ACC112 (cell line): ENCODE results near the gene BTG2.
A peak's percentile ranks its signal among the peaks of the same experiment; 100 is the strongest.
"Not testable (repeated sequence)": the region's sequence is repeated elsewhere in the genome, so short reads cannot be mapped to it uniquely, and the experiment has no call there.

Experiments
- H2AFZ ChIP-seq: fragments of 200-600 bp; sonication (generic); one replicate; pipeline ENCODE4 v1.6.0; 2017; ENCODE audit warnings: antibody characterized with exemption, low read length; ENCODE audit not compliant: unreplicated experiment
- H3K27ac ChIP-seq: fragments of 200-600 bp; sonication (generic); 2 replicates; pipeline ENCODE4 v1.5.1; 2014; ENCODE audit warnings: low read depth, mild to moderate bottlenecking, antibody characterized with exemption, low read length, moderate library complexity
- H3K27me3 ChIP-seq: fragments of 200-600 bp; sonication (generic); 2 replicates; pipeline ENCODE4 v1.6.1; 2014; ENCODE audit warnings: mild to moderate bottlenecking, antibody characterized with exemption, low read length, moderate library complexity, mixed read lengths; ENCODE audit not compliant: insufficient read depth
- H3K36me3 ChIP-seq: fragments of 200-600 bp; sonication (generic); 2 replicates; pipeline ENCODE4 v1.6.1; 2016; ENCODE audit warnings: mild to moderate bottlenecking, antibody characterized with exemption, low read length, moderate library complexity, mixed read lengths; ENCODE audit not compliant: insufficient read depth
- H3K4me1 ChIP-seq: fragments of 200-600 bp; sonication (generic); one replicate; pipeline ENCODE4 v1.6.1; 2016; ENCODE audit warnings: low read length, mixed read lengths; ENCODE audit not compliant: insufficient read depth, unreplicated experiment, control insufficient read depth
- H3K4me3 ChIP-seq: fragments of 200-600 bp; sonication (generic); 2 replicates; pipeline ENCODE4 v1.5.1; 2014; ENCODE audit warnings: mild to moderate bottlenecking, low read depth, low read length
- H3K79me2 ChIP-seq: fragments of 200-600 bp; sonication (generic); one replicate; pipeline ENCODE4 v1.6.0; 2016; ENCODE audit warnings: low read length; ENCODE audit not compliant: control insufficient read depth, unreplicated experiment, insufficient read depth

Gene BTG2, protein sequence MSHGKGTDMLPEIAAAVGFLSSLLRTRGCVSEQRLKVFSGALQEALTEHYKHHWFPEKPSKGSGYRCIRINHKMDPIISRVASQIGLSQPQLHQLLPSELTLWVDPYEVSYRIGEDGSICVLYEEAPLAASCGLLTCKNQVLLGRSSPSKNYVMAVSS

GRCh38 chr1:203304919-203305808, at the start of gene BTG2:
Gene BTG2, plus strand, starts transcription at chr1:203305519. Its CDS starts 88 bp downstream, at chr1:203305607.
- Histone ChIP-seq H3K4me1 (peaks cover 10% of the 10 kb centered on the region), H2AFZ (peak within 1 kb of the TSS; percentile 98), H3K4me3 (peak within 1 kb of the TSS; percentile 92), H3K79me2 (no peaks in the 10 kb centered on the region), H3K27ac (peak within 1 kb of the TSS; percentile 47; the same call in 1 of the 2 replicates), H3K36me3 (no peaks in the 10 kb centered on the region), H3K27me3 (peaks cover 10% of the 10 kb centered on the region)

DNA sequence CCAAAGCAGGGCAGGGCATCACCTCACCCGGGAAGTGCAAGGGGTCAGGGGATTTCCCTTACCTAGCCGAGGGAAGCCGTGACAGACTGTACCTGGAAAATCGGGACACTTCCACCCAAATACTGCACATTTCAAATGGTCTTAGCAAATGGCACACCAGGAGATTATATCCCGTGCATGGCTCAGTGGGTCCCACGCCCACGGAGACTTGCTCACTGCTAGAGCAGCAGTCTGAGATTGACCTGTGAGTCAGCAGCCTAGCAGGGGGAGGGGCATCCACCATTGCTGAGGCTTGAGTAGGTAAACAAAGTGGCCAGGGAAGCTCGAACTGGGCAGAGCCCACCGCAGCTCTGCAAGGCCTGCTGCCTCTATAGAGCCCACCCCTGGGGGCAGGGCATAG, 48.7 kb upstream of the BTG2 start:
- not testable (repeated sequence) for H2AFZ ChIP-seq, H3K4me1 ChIP-seq, H3K4me3 ChIP-seq, H3K36me3 ChIP-seq, H3K27ac ChIP-seq, H3K79me2 ChIP-seq
- H3K27me3 ChIP-seq, result peaks cover 48% of the 10 kb centered on the region

- no peaks in the 10 kb centered on the region for H3K4me1 ChIP-seq
- no peaks in the 10 kb centered on the region for H3K79me2 ChIP-seq
- peaks cover 4% of the 10 kb centered on the region; the same call in 1 of the 2 replicates for H3K27me3 ChIP-seq
- no peak overlapping the region for H3K4me3 ChIP-seq
- H2AFZ ChIP-seq, result no peak overlapping the region
- no peak overlapping the region for H3K27ac ChIP-seq
- no peaks in the 10 kb centered on the region for H3K36me3 ChIP-seq
These were observed 41.8 kb upstream of the BTG2 start for GRCh38 chr1:203263496-203263895.

DNA sequence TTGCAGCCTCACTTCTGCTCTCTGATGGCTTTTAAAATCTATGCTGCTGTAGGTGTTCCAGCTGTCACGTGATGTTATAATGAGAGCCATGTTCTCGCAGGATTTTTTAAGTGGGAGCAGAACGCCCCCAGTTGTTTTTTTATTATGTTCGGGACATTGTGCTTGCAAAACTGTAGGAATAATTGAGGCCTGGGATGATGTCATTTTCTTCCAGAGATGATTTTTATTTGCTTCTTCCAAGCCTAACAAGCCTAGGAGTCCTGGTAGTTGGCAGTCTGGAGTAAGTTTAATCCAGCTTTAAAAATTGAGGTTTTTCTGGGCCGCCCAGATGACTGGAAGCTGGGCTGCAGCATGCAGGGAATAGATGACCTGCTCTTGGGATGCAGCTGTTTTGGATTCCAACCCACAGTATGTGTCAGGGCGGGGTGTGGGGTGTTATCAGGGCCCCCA, 41.2 kb upstream of the BTG2 start:
- Histone ChIP-seq H3K4me1 (no peaks in the 10 kb centered on the region), H3K4me3 (no peak overlapping the region), H3K27me3 (peaks cover 4% of the 10 kb centered on the region; the same call in 1 of the 2 replicates), H2AFZ (no peak overlapping the region), H3K36me3 (no peaks in the 10 kb centered on the region), H3K79me2 (no peaks in the 10 kb centered on the region), H3K27ac (no peak overlapping the region)

DNA sequence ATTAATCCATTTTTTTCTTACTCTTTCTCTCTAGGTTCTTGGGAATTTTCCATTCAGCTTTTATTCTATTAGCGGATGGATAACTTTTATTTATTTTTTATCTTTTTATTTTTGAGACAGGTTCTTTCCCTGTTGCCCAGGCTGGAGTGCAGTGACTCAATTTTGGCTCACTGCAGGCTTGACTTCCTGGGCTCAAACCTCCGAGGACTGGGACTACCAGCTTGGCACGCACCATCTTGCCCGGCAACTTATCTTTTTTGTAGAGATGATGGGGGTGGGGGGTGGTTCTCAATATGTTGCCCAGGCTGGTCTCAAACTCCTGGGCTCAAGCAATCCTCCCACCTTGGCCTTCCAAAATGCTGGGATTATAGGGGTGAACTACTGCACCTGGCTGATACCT, 39.8 kb upstream of the BTG2 start:
- no peak overlapping the region for H3K27ac ChIP-seq
- H3K4me3 ChIP-seq, result no peak overlapping the region
- no peaks in the 10 kb centered on the region for H3K4me1 ChIP-seq

DNA sequence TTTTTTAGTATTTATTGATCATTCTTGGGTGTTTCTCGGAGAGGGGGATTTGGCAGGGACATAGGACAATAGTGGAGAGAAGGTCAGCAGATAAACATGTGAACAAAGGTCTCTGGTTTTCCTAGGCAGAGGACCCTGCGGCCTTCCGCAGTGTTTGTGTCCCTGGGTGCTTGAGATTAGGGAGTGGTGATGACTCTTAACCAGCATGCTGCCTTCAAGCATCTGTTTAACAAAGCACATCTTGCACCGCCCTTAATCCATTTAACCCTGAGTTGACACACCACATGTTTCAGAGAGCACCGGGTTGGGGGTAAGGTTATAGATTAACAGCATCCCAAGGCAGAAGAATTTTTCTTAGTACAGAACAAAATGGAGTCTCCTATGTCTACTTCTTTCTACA, 39.2 kb upstream of the BTG2 start:
- not testable (repeated sequence) for H3K4me1 ChIP-seq, H3K27me3 ChIP-seq, H3K4me3 ChIP-seq, H3K36me3 ChIP-seq, H3K27ac ChIP-seq, H3K79me2 ChIP-seq, H2AFZ ChIP-seq

More for the DNA sequence above, 39.8 kb upstream of the BTG2 start:
- Histone ChIP-seq H3K27me3 (no peaks in the 10 kb centered on the region), H2AFZ (no peak overlapping the region), H3K79me2 (no peaks in the 10 kb centered on the region), H3K36me3 (no peaks in the 10 kb centered on the region)

DNA sequence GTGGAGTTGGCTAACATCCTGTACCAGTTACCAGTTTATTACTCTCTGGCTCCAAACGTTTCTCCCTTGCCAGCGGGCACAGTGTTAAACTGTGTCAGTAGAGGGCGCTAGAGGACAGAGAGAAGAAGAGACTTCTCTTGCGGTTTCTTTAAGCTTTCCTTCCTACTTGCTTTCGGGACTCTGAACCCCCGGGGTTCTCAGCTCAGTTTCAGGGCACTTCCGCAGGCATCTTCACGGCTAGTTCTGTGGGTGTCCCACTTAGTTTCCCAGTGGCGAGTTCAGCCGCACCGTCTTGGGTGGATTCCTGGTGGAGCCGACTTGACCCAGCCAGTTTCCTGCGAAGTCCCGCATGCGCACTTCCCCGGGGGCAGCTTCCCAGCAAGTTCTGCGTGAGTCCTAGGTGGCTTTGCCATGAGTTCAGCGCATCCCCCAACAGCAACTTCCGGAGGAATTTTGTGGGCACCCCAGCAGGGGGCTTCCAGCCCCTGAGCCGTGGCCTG, 37.9 kb upstream of the BTG2 start:
- Histone ChIP-seq H3K27me3 (no peaks in the 10 kb centered on the region), H3K4me1 (no peaks in the 10 kb centered on the region), H2AFZ (peak overlapping the region; percentile 80), H3K79me2 (no peaks in the 10 kb centered on the region), H3K4me3 (peak overlapping the region; percentile 97), H3K27ac (no peak overlapping the region), H3K36me3 (no peaks in the 10 kb centered on the region)

DNA sequence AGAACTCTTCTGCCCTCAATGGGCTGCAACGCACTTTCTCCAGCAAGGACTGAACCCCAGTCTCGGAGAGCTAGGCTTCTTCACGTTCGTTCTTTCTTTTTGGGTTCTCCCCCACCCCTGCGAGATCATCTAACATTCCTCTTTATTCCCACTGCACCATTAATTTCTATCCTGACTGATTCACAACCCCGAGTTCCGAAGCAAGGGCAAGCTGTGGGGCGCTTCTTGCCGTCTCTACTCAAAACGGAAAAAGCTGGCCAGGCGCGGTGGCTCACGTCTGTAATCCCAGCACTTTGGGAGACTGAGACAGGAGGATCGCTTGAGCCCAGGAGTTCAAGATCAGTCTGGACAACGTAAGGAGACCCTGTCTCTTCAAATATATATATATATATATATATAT, 37.4 kb upstream of the BTG2 start:
- H3K36me3 ChIP-seq, result no peaks in the 10 kb centered on the region
- peak overlapping the region; percentile 97 for H3K4me3 ChIP-seq
- peak overlapping the region; percentile 80 for H2AFZ ChIP-seq
- H3K4me1 ChIP-seq, result no peaks in the 10 kb centered on the region
- no peaks in the 10 kb centered on the region for H3K79me2 ChIP-seq
- H3K27me3 ChIP-seq, result no peaks in the 10 kb centered on the region
- H3K27ac ChIP-seq, result no peak overlapping the region

GRCh38 chr1:203268901-203269653, 36.2 kb upstream of the BTG2 start:
- Histone ChIP-seq H3K27me3 (no peaks in the 10 kb centered on the region), H3K79me2 (no peaks in the 10 kb centered on the region), H3K36me3 (no peaks in the 10 kb centered on the region), H2AFZ (no peak overlapping the region), H3K4me3 (no peak overlapping the region), H3K27ac (no peak overlapping the region), H3K4me1 (no peaks in the 10 kb centered on the region)

GRCh38 chr1:203269654-203270020, 35.7 kb upstream of the BTG2 start:
- H3K79me2 ChIP-seq, result no peaks in the 10 kb centered on the region
- H2AFZ ChIP-seq, result no peak overlapping the region
- no peak overlapping the region for H3K27ac ChIP-seq
- H3K36me3 ChIP-seq, result no peaks in the 10 kb centered on the region
- H3K27me3 ChIP-seq, result no peaks in the 10 kb centered on the region
- H3K4me3 ChIP-seq, result no peak overlapping the region
- H3K4me1 ChIP-seq, result no peaks in the 10 kb centered on the region
